Natural killer cell (primary cell): ENCODE data around the gene KMT5B. TPM values are rescaled to one million over a fixed set of nuclear protein-coding genes. Genes with fewer than 3 reads are reported as not detected.

Source experiments
- ATAC-seq, 3 donors: fragments of 150-1000 bp in 2 of 3; fragments of 200-7000 bp in 1 of 3; cut with Tn5 transposase; 1 replicate in 1 of 3; 2 replicates in 2 of 3; pipeline ENCODE4 v1.10.0; 2021; ENCODE audit warnings: mild to moderate bottlenecking in 2 of 3, moderate library complexity in 2 of 3
- DNase-seq, 2 donors: peaks; one replicate each; pipeline versions ENCODE4 v3.0.0 to v3.0.0-alpha.2; 2013 to 2021; ENCODE audit warnings: mixed read lengths in 1 of 2
- H3K27ac ChIP-seq: one replicate; pipeline ENCODE4 v1.5.1; 2013; ENCODE audit warnings: mild to moderate bottlenecking, low read length
- H3K27me3 ChIP-seq: one replicate; pipeline ENCODE4 v1.6.1; 2013; ENCODE audit warnings: low read length; ENCODE audit not compliant: control insufficient read depth, insufficient read depth
- H3K36me3 ChIP-seq: one replicate; pipeline ENCODE4 v1.6.1; 2013; ENCODE audit warnings: low read length; ENCODE audit not compliant: control insufficient read depth, insufficient read depth
- H3K4me1 ChIP-seq: one replicate; pipeline ENCODE4 v1.6.1; 2013; ENCODE audit warnings: low read length; ENCODE audit not compliant: control insufficient read depth, insufficient read depth
- H3K4me3 ChIP-seq: one replicate; pipeline ENCODE4 v1.5.1; 2013; ENCODE audit warnings: low read length
- H3K9me3 ChIP-seq: one replicate; pipeline ENCODE4 v1.6.1; 2013; ENCODE audit warnings: low read length; ENCODE audit not compliant: control insufficient read depth, insufficient read depth
- H3K27ac Mint-ChIP-seq, 2 donors: one replicate each; pipeline ENCODE4 v1.8.0; 2022; ENCODE audit warnings: mild to moderate bottlenecking in 2 of 2, mixed read lengths in 2 of 2, moderate library complexity in 1 of 2
- H3K27me3 Mint-ChIP-seq, 2 donors: one replicate each; pipeline ENCODE4 v1.8.0; 2022; ENCODE audit warnings: low read depth in 2 of 2, mixed read lengths in 2 of 2
- H3K36me3 Mint-ChIP-seq: one replicate; pipeline ENCODE4 v1.8.0; 2022; ENCODE audit warnings: mixed read lengths
- H3K4me1 Mint-ChIP-seq, 2 donors: one replicate each; pipeline ENCODE4 v1.8.0; 2022; ENCODE audit warnings: mixed read lengths in 2 of 2
- H3K4me3 Mint-ChIP-seq: one replicate; pipeline ENCODE4 v1.8.0; 2022; ENCODE audit warnings: mild to moderate bottlenecking, moderate library complexity, mixed read lengths
- H3K9me3 Mint-ChIP-seq, 2 donors: one replicate each; pipeline ENCODE4 v1.8.0; 2022; ENCODE audit warnings: mixed read lengths in 2 of 2
- CTCF ChIP-seq: fragments of 200-600 bp; IDR thresholded peaks from one replicate; pipeline ENCODE4 v1.8.0; 2022; ENCODE audit warnings: antibody characterized with exemption
- WGBS: methylation state at CpG from one replicate; pipeline ENCODE4 v1.1.7; 2013; ENCODE audit warnings: missing lambda C conversion rate; ENCODE audit not compliant: insufficient coverage; 5-methylcytosine and 5-hydroxymethylcytosine counted together
- intact Hi-C: fragments of 100-400 bp; cut with micrococcal nuclease; formaldehyde crosslinking; loops from one replicate; pipeline ENCODE4 v1.14.2; 2022
- total RNA-seq, 4 donors: library from RNA; stranded (reverse); fragments of 120-200 nt in 1 of 4; gene quantifications; one replicate each; pipeline versions ENCODE4 v1.2.3 to v1.2.4, GENCODE V29; 2013 to 2022

Gene KMT5B
- total RNA-seq, 3 donors from 2014 or later (not counting 1 experiment from before 2014, with no cell fraction given), result 45.0 to 60.1 (median 55.6) TPM

GRCh38 chr11:68125164-68125563 lies 87.9 kb downstream of the KMT5B start:
- ATAC-seq (no peak), DNase-seq (no peak)
- Mint-ChIP-seq H3K27me3 (peaks cover 12 to 15% of the 10 kb centered on the region in 2 donors), H3K9me3 (no peaks in the 10 kb centered on the region), H3K4me1 (peaks cover 3 to 11% of the 10 kb centered on the region in 2 donors), H3K27ac (no peak overlapping the region), H3K36me3 (no peaks in the 10 kb centered on the region), H3K4me3 (no peak overlapping the region)
- H3K27ac ChIP-seq, result no peak overlapping the region
- no peak for TF ChIP-seq CTCF
- peaks cover 11% of the 10 kb centered on the region for H3K27me3 ChIP-seq
- no peaks in the 10 kb centered on the region for H3K9me3 ChIP-seq
- intact Hi-C loops, result no loop called here
- H3K4me3 ChIP-seq, result no peak overlapping the region
- WGBS, result 87% methylated on average over 4 of the region's 4 CpGs
- no peaks in the 10 kb centered on the region for H3K36me3 ChIP-seq
- peaks cover 19% of the 10 kb centered on the region for H3K4me1 ChIP-seq

- Mint-ChIP-seq H3K9me3 (no peaks in the 10 kb centered on the region), H3K4me1 (peaks cover 5 to 18% of the 10 kb centered on the region in 2 donors), H3K27ac (no peak overlapping the region), H3K27me3 (no peaks in the 10 kb centered on the region), H3K4me3 (no peak overlapping the region), H3K36me3 (no peaks in the 10 kb centered on the region)
- 93% methylated on average over 9 of the region's 9 CpGs for WGBS
- DNase-seq (no peak), ATAC-seq (no peak)
- H3K27me3 ChIP-seq, result peaks cover 2% of the 10 kb centered on the region
- no peaks in the 10 kb centered on the region for H3K36me3 ChIP-seq
- H3K9me3 ChIP-seq, result no peaks in the 10 kb centered on the region
- no peak for TF ChIP-seq CTCF
- no peak overlapping the region for H3K27ac ChIP-seq
- H3K4me3 ChIP-seq, result no peak overlapping the region
- peaks cover 23% of the 10 kb centered on the region for H3K4me1 ChIP-seq
- intact Hi-C loops, result no loop called here
Observed at GRCh38 chr11:68122936-68123539, 90.1 kb downstream of the KMT5B start.

GRCh38 chr11:68121067-68121899 lies 91.8 kb downstream of the KMT5B start, which contains the start of gene CHKA:
TSS of gene CHKA (minus strand) at chr11:68121388. CDS start at chr11:68121177, 211 bp downstream.
- Histone ChIP-seq H3K27ac (peak within 1 kb of the TSS; percentile 89), H3K27me3 (no peaks in the 10 kb centered on the region), H3K4me1 (peaks cover 23% of the 10 kb centered on the region), H3K36me3 (no peaks in the 10 kb centered on the region), H3K4me3 (peak within 1 kb of the TSS; percentile 62), H3K9me3 (no peaks in the 10 kb centered on the region)
- ATAC-seq (peak; percentile 86 to 92 (median 90)), DNase-seq (peak; percentile 87 to 90)
- Mint-ChIP-seq H3K4me1 (peaks cover 5 to 18% of the 10 kb centered on the region in 2 donors), H3K27me3 (no peaks in the 10 kb centered on the region), H3K27ac (peak within 1 kb of the TSS; percentile 72 to 85), H3K9me3 (no peaks in the 10 kb centered on the region), H3K4me3 (peak within 1 kb of the TSS; percentile 88), H3K36me3 (no peaks in the 10 kb centered on the region)
- intact Hi-C loops, result loop anchor here (2.0 kb wide), 2 partner anchors 84 to 92 kb away; partner anchors contain the start of gene KMT5B
- no peak for TF ChIP-seq CTCF
- under 1% methylated on average over 107 of the region's 107 CpGs for WGBS
